GM12878 (cell line): ENCODE measurements around the gene ARMS2. TPM values are rescaled to one million over a fixed set of nuclear protein-coding genes. Genes with fewer than 3 reads are reported as not detected.
A peak's percentile ranks its signal among the peaks of the same experiment; 100 is the strongest.

Experiments
- ATAC-seq: fragments of 200-7000 bp; cut with Tn5 transposase; 3 replicates; pipeline ENCODE4 v1.9.1; 2020; ENCODE audit warnings: mild to moderate bottlenecking, moderate library complexity
- BruUV-seq: library from RNA; stranded (reverse); fragments of 400-500 nt; replicated peaks from 2 replicates; lab custom pipeline; 2021; lab: Mats Ljungman, UMichigan
- CTCF ChIA-PET: fragments of 300-600 bp; sonication (Branson Sonifier 250); formaldehyde crosslinking; extraction: SDS; loops from one replicate; lab custom pipeline; 2021; ENCODE audit warnings: inconsistent platforms; lab: Yijun Ruan, JAX
- POLR2A ChIA-PET: fragments of 350-600 bp; formaldehyde crosslinking; extraction: SDS; loops from one replicate; lab custom pipeline; 2021; ENCODE audit warnings: inconsistent platforms; lab: Charles Lee
- RAD21 ChIA-PET: fragments of 300-600 bp; sonication (Branson Sonifier 250); formaldehyde crosslinking; loops from one replicate; lab custom pipeline; 2023; ENCODE audit warnings: antibody characterized with exemption; ENCODE audit not compliant: unreplicated experiment; lab: Charles Lee
- SMC1A ChIA-PET: fragments of 300-600 bp; sonication (Branson Sonifier 250); formaldehyde crosslinking; loops from one replicate; lab custom pipeline; 2023; ENCODE audit not compliant: unreplicated experiment, uncharacterized antibody; lab: Charles Lee
- DNase-seq: peaks from one replicate; pipeline ENCODE4 v3.0.0-alpha.2; 2011; ENCODE audit warnings: low read depth, low spot score
- FAIRE-seq: peaks from 3 replicates; lab custom pipeline; 2011; peaks lifted over from hg19 to GRCh38; lab: Jason Lieb, UNC
- H2AFZ ChIP-seq: 2 replicates; pipeline ENCODE4 v1.6.0; 2011; ENCODE audit warnings: low read depth, low read length, control low read depth; ENCODE audit not compliant: control insufficient read depth
- H3K27ac ChIP-seq: 2 replicates; pipeline ENCODE4 v1.5.1; 2011; ENCODE audit warnings: control low read depth; ENCODE audit not compliant: control insufficient read depth, insufficient read depth
- H3K27me3 ChIP-seq, 2 experiments: replicated peaks in 1 of 2; 2 replicates each; pipeline versions ENCODE4 v1.6.0 to v1.6.1; 2011; ENCODE audit warnings: low read length in 1 of 2; ENCODE audit not compliant: control insufficient read depth in 2 of 2, insufficient read depth in 2 of 2
- H3K36me3 ChIP-seq, 2 experiments: 2 replicates each; pipeline ENCODE4 v1.5.1; 2011; ENCODE audit warnings: low read length in 1 of 2; ENCODE audit not compliant: control insufficient read depth in 2 of 2, insufficient read depth in 2 of 2
- H3K4me1 ChIP-seq: 2 replicates; pipeline ENCODE4 v1.6.1; 2011; ENCODE audit warnings: mild to moderate bottlenecking, low read length, moderate library complexity, mixed read lengths; ENCODE audit not compliant: control insufficient read depth, insufficient read depth
- H3K4me2 ChIP-seq: 2 replicates; pipeline ENCODE4 v1.6.0; 2011; ENCODE audit warnings: control low read depth; ENCODE audit not compliant: control insufficient read depth, insufficient read depth
- H3K4me3 ChIP-seq: fragments of 200-600 bp; sonication (generic); 2 replicates; pipeline ENCODE4 v1.5.1; 2016
- H3K79me2 ChIP-seq: 2 replicates; pipeline ENCODE4 v1.6.0; 2011; ENCODE audit warnings: low read length; ENCODE audit not compliant: control insufficient read depth, insufficient read depth
- H3K9ac ChIP-seq: 2 replicates; pipeline ENCODE4 v1.8.0; 2011; ENCODE audit warnings: low read length, control low read depth, mixed read lengths; ENCODE audit not compliant: control insufficient read depth, insufficient read depth
- H3K9me3 ChIP-seq: replicated peaks from 3 replicates; pipeline ENCODE4 v1.5.1; 2011; ENCODE audit warnings: mild to moderate bottlenecking, low read length; ENCODE audit not compliant: control insufficient read depth, insufficient read depth
- H4K20me1 ChIP-seq: 2 replicates; pipeline ENCODE4 v1.6.0; 2011; ENCODE audit not compliant: control insufficient read depth, insufficient read depth
- BRCA1 ChIP-seq: IDR thresholded peaks from 2 replicates; pipeline ENCODE4 v1.6.1; 2011; ENCODE audit warnings: low read depth, low read length, improper control_type of control experiment
- CHD1 ChIP-seq: IDR thresholded peaks from 2 replicates; pipeline ENCODE4 v1.6.1; 2012; ENCODE audit warnings: low read depth, low read length, improper control_type of control experiment
- EED ChIP-seq: sonication (generic); IDR thresholded peaks from 2 replicates; pipeline ENCODE4 v1.6.1; 2016; ENCODE audit warnings: antibody characterized with exemption, low read depth
- EP300 ChIP-seq, 2 experiments: fragments of 150-350 bp in 1 of 2; IDR thresholded peaks; 2 replicates each; pipeline ENCODE4 v1.6.1; 2011 to 2012; ENCODE audit warnings: low read depth in 2 of 2, low read length in 2 of 2, borderline replicate concordance in 1 of 2, improper control_type of control experiment in 1 of 2, inconsistent platforms in 1 of 2; ENCODE audit not compliant: control insufficient read depth in 1 of 2
- IRF4 ChIP-seq: IDR thresholded peaks from 2 replicates; pipeline ENCODE4 v1.6.1; 2011; ENCODE audit warnings: low read depth, low read length
- KAT2A ChIP-seq: conservative IDR thresholded peaks from 2 replicates; pipeline ENCODE4 v1.6.1; 2011; ENCODE audit warnings: low read depth, low read length; ENCODE audit not compliant: control insufficient read depth
- PAX5 ChIP-seq: IDR thresholded peaks from 2 replicates; pipeline ENCODE4 v1.6.1; 2011; ENCODE audit warnings: low read depth, low read length, borderline replicate concordance
- RB1 ChIP-seq: fragments of 450-650 bp; formaldehyde crosslinking; IDR thresholded peaks from 2 replicates; pipeline ENCODE4 v1.6.1; 2017; ENCODE audit warnings: mild to moderate bottlenecking, borderline replicate concordance
- RUNX3 ChIP-seq: IDR thresholded peaks from 2 replicates; pipeline ENCODE4 v1.6.1; 2012; ENCODE audit warnings: low read length, inconsistent platforms
- SIX5 ChIP-seq: IDR thresholded peaks from 2 replicates; pipeline ENCODE4 v1.6.1; 2011; ENCODE audit warnings: mild to moderate bottlenecking, low read depth, low read length, moderate library complexity; ENCODE audit not compliant: severe bottlenecking
- SMAD1 ChIP-seq: fragments of 450-650 bp; IDR thresholded peaks from 2 replicates; pipeline ENCODE4 v1.6.1; 2018; ENCODE audit warnings: mild to moderate bottlenecking, low read depth; ENCODE audit not compliant: partially characterized antibody
- SMAD5 ChIP-seq: IDR thresholded peaks from 2 replicates; pipeline ENCODE4 v1.6.1; 2016; ENCODE audit warnings: antibody characterized with exemption, low read depth
- SREBF1 ChIP-seq: IDR thresholded peaks from 2 replicates; pipeline ENCODE4 v1.6.1; 2012; ENCODE audit warnings: mild to moderate bottlenecking, low read length
- TCF12 ChIP-seq: IDR thresholded peaks from 2 replicates; pipeline ENCODE4 v1.6.1; 2011; ENCODE audit warnings: low read depth, mild to moderate bottlenecking, low read length
- ZNF217 ChIP-seq: fragments of 450-650 bp; IDR thresholded peaks from 2 replicates; pipeline ENCODE4 v1.6.1; 2017; ENCODE audit warnings: antibody characterized with exemption, mild to moderate bottlenecking
- ZSCAN29 ChIP-seq: fragments of 450-650 bp; IDR thresholded peaks from 2 replicates; pipeline ENCODE4 v1.6.1; 2017; ENCODE audit warnings: mild to moderate bottlenecking, moderate library complexity
- WGBS: methylation state at CpG from one replicate; pipeline ENCODE4 v1.1.6; 2016; ENCODE audit warnings: low lambda C conversion rate; ENCODE audit not compliant: insufficient replicate concordance, insufficient coverage; ENCODE audit errors: missing lambda C conversion rate; 5-methylcytosine and 5-hydroxymethylcytosine counted together
- in situ Hi-C: fragments of 300-500 bp; cut with MboI; formaldehyde crosslinking; loops from 9 replicates; pipeline ENCODE4 v1.14.3; 2018; ENCODE audit warnings: mixed read lengths
- intact Hi-C: fragments of 100-400 bp; cut with micrococcal nuclease; formaldehyde crosslinking; loops from one replicate; pipeline ENCODE4 v1.14.2; 2022; ENCODE audit not compliant: unreplicated experiment
- polyA plus RNA-seq, 11 experiments: library from polyadenylated mRNA; depleted of rRNA in 4 of 11; unstranded in 6 of 11; stranded (reverse) in 5 of 11; fragments of >200 nt; fragmentation: Nextera tagmentation in 4 of 11; fragmentation: Illumina TruSeq in 1 of 11; extraction: Ambion mirVana in 4 of 11; extraction: Trizol in 1 of 11; gene quantifications; 1 replicate in 1 of 11; 2 replicates in 10 of 11; pipeline versions ENCODE4 v1.2.1 to v1.2.3, GENCODE V29; 2011 to 2016; ENCODE audit warnings: inconsistent platforms in 2 of 11, missing spikeins in 2 of 11, low read depth in 1 of 11
- total RNA-seq, 4 experiments: library from RNA; depleted of rRNA in 3 of 4; stranded (reverse); fragments of >200 nt in 3 of 4; fragmentation: Illumina TruSeq in 1 of 4; extraction: Trizol in 1 of 4; gene quantifications; 2 replicates each; pipeline versions ENCODE4 v1.2.1 to v1.2.3, GENCODE V29; 2013 to 2021
- TF ChIP-seq, protein P1 (sequence below): fragments of 450-650 bp; IDR thresholded peaks from 2 replicates; pipeline ENCODE4 v1.6.1; 2017; ENCODE audit warnings: borderline replicate concordance
- TF ChIP-seq, protein P2 (sequence below): IDR thresholded peaks from 2 replicates; pipeline ENCODE4 v1.6.1; 2011; ENCODE audit warnings: borderline replicate concordance, low read depth, mild to moderate bottlenecking, moderate library complexity, low read length; ENCODE audit not compliant: insufficient read depth, poor library complexity, severe bottlenecking
- TF ChIP-seq, protein P3 (sequence below): fragments of 450-650 bp; formaldehyde crosslinking; IDR thresholded peaks from 2 replicates; pipeline ENCODE4 v1.4.0; 2022; ENCODE audit warnings: mild to moderate bottlenecking, moderate library complexity

The ARMS2 gene
- total and polyA plus RNA-seq, 10 of the 15 experiments (the other 5 are each of a cell fraction or from before 2014, with no cell fraction given), result not detected

DNA sequence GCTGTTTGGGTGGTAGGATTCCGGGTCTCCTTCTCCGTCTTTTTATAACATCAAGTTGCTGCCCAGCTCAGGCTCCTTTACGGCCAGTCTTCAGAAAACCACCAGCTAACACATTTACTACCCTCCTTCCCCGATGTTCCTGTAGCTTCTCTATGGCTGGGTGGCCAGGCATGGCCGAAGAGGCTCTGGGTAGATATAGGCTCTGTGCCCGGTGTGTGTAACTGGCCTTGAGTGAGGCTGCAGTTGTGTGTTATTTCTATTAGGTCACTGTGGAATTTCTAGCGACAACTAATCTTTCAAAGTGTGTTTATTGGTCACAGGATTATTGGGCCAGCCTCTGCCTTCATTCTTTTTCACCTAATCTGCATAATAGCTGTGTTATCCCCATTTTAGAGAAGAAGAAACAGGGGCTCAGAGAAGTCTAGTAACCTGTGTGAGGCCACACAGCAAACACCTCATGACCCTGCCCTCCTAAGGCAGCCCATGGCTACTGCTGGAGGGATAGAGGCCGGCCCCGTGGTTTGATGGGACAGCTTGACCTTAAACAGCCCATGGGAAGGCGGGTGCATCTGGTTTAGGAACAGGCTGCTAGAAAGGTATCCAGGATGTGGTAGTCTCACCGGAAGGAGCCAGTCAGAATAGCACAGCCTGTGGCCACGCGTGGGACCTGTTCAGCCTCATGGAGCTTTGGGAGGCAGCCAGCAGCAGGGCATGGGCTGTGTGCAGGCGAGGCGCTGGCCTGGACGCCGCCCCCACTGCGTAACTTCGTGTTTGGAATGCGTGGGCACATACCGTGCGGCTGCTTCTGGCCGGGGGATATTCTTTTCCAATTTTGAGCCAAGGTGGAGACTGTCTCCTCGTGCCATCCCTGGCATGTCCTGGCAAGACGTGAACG is 36.6 kb downstream of the ARMS2 start:
- DNase-seq, result no peak
- 35% methylated on average over 26 of the region's 26 CpGs for WGBS
- in situ Hi-C loops, result no loop called here
- TF ChIP-seq CHD1 (no peak), SMAD5 (no peak), ZSCAN29 (no peak), TCF12 (0 out of 2 replicates have a peak, but pooled peaks have one; percentile 10), RB1 (no peak), EED (no peak), SIX5 (no peak), IRF4 (0 out of 2 replicates have a peak, but pooled peaks have one; percentile 44), RUNX3 (peak; percentile 57; the same call in 1 of the 2 replicates), BRCA1 (no peak), ZNF217 (no peak), SMAD1 (no peak), EP300 (IDR thresholded peaks at IDR 0.05; ENCODE audit: borderline replicate concordance in 1 of 2, control insufficient read depth in 1 of 2, low read depth in 2 of 2, low read length in 2 of 2) (no peak), KAT2A (no peak), PAX5 (peak; percentile 54; the same call in 1 of the 2 replicates), SREBF1 (no peak)
- TF ChIP-seq, protein P1, sequence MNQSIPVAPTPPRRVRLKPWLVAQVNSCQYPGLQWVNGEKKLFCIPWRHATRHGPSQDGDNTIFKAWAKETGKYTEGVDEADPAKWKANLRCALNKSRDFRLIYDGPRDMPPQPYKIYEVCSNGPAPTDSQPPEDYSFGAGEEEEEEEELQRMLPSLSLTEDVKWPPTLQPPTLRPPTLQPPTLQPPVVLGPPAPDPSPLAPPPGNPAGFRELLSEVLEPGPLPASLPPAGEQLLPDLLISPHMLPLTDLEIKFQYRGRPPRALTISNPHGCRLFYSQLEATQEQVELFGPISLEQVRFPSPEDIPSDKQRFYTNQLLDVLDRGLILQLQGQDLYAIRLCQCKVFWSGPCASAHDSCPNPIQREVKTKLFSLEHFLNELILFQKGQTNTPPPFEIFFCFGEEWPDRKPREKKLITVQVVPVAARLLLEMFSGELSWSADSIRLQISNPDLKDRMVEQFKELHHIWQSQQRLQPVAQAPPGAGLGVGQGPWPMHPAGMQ, result no peak
- TF ChIP-seq, protein P2, sequence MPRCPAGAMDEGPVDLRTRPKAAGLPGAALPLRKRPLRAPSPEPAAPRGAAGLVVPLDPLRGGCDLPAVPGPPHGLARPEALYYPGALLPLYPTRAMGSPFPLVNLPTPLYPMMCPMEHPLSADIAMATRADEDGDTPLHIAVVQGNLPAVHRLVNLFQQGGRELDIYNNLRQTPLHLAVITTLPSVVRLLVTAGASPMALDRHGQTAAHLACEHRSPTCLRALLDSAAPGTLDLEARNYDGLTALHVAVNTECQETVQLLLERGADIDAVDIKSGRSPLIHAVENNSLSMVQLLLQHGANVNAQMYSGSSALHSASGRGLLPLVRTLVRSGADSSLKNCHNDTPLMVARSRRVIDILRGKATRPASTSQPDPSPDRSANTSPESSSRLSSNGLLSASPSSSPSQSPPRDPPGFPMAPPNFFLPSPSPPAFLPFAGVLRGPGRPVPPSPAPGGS, result no peak
- TF ChIP-seq, protein P3, sequence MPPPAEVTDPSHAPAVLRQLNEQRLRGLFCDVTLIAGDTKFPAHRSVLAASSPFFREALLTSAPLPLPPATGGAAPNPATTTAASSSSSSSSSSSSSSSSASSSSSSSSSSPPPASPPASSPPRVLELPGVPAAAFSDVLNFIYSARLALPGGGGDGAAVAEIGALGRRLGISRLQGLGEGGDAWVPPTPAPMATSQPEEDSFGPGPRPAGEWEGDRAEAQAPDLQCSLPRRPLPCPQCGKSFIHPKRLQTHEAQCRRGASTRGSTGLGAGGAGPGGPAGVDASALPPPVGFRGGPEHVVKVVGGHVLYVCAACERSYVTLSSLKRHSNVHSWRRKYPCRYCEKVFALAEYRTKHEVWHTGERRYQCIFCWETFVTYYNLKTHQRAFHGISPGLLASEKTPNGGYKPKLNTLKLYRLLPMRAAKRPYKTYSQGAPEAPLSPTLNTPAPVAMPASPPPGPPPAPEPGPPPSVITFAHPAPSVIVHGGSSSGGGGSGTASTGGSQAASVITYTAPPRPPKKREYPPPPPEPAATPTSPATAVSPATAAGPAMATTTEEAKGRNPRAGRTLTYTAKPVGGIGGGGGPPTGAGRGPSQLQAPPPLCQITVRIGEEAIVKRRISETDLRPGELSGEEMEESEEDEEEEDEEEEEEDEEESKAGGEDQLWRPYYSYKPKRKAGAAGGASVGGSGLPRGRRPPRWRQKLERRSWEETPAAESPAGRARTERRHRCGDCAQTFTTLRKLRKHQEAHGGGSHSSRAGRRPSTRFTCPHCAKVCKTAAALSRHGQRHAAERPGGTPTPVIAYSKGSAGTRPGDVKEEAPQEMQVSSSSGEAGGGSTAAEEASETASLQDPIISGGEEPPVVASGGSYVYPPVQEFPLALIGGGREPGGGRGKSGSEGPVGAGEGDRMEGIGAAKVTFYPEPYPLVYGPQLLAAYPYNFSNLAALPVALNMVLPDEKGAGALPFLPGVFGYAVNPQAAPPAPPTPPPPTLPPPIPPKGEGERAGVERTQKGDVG, result no peak

More for the DNA sequence above, 36.6 kb downstream of the ARMS2 start:
- FAIRE-seq (no peak), ATAC-seq (peak; percentile 58)
- ChIA-PET CTCF (no interaction called here), POLR2A (no interaction called here), SMC1A (no interaction called here), RAD21 (no interaction called here)
- Histone ChIP-seq H3K9ac (no peak overlapping the region), H3K4me1 (no peaks in the 10 kb centered on the region), H3K4me3 (no peak overlapping the region), H3K27ac (no peak overlapping the region), H2AFZ (no peak overlapping the region), H4K20me1 (no peaks in the 10 kb centered on the region), H3K9me3 (no peaks in the 10 kb centered on the region), H3K4me2 (no peak overlapping the region), H3K27me3 (peaks cover 0 to 2% of the 10 kb centered on the region in 2 experiments; a peak in 3 of 4 replicates), H3K79me2 (no peaks in the 10 kb centered on the region), H3K36me3 (no peaks in the 10 kb centered on the region)
- intact Hi-C loops, result no loop called here
- BruUV-seq, result no TSS peak
